GM23338 (cell line): ENCODE data around the gene DIP2C. TPM values are rescaled to one million over a fixed set of nuclear protein-coding genes. Genes with fewer than 3 reads are reported as not detected.

Experiments
- ATAC-seq: fragments of 200-7000 bp; cut with Tn5 transposase; 3 replicates; pipeline ENCODE4 v1.9.1; 2020
- DNase-seq: peaks from one replicate; pipeline ENCODE4 v3.0.0-alpha.2; 2015; ENCODE audit warnings: low spot score
- H2AFZ ChIP-seq: fragments of 200-600 bp; sonication (generic); 2 replicates; pipeline ENCODE4 v1.8.0; 2016; ENCODE audit warnings: antibody characterized with exemption, mild to moderate bottlenecking, moderate library complexity
- H3F3A ChIP-seq: fragments of 200-600 bp; sonication (generic); replicated peaks from 2 replicates; pipeline ENCODE4 v1.8.0; 2017; ENCODE audit warnings: antibody characterized with exemption, mixed run types, low read depth
- H3K27ac ChIP-seq: fragments of 200-600 bp; sonication (generic); 2 replicates; pipeline ENCODE4 v1.6.1; 2016; ENCODE audit warnings: low read depth
- H3K27me3 ChIP-seq: fragments of 200-600 bp; sonication (generic); 2 replicates; pipeline ENCODE4 v1.8.0; 2016; ENCODE audit warnings: mild to moderate bottlenecking, mixed run types, moderate library complexity; ENCODE audit not compliant: insufficient read depth
- H3K36me3 ChIP-seq: fragments of 200-600 bp; sonication (generic); 2 replicates; pipeline ENCODE4 v1.8.0; 2016; ENCODE audit warnings: mild to moderate bottlenecking; ENCODE audit not compliant: insufficient read depth
- H3K4me1 ChIP-seq: fragments of 200-600 bp; sonication (generic); 2 replicates; pipeline ENCODE4 v1.8.0; 2016; ENCODE audit warnings: mild to moderate bottlenecking, moderate library complexity; ENCODE audit not compliant: insufficient read depth
- H3K4me2 ChIP-seq: fragments of 200-600 bp; sonication (generic); 2 replicates; pipeline ENCODE4 v1.7.1; 2017; ENCODE audit warnings: mixed run types
- H3K4me3 ChIP-seq: fragments of 200-600 bp; sonication (generic); 2 replicates; pipeline ENCODE4 v1.6.1; 2016; ENCODE audit warnings: mixed run types
- H3K79me2 ChIP-seq: fragments of 200-600 bp; sonication (generic); replicated peaks from 2 replicates; pipeline ENCODE4 v1.8.0; 2017; ENCODE audit warnings: mild to moderate bottlenecking; ENCODE audit not compliant: insufficient read depth
- H3K9me2 ChIP-seq: fragments of 200-600 bp; sonication (generic); 2 replicates; pipeline ENCODE4 v1.8.0; 2017; ENCODE audit not compliant: insufficient read depth
- H4K20me1 ChIP-seq: fragments of 200-600 bp; sonication (generic); replicated peaks from 2 replicates; pipeline ENCODE4 v1.8.0; 2017; ENCODE audit warnings: mild to moderate bottlenecking; ENCODE audit not compliant: insufficient read depth
- H3K27ac Mint-ChIP-seq: 2 replicates; pipeline ENCODE4 v1.8.0; 2020; ENCODE audit warnings: inconsistent platforms, mild to moderate bottlenecking, moderate library complexity, mixed read lengths
- H3K27me3 Mint-ChIP-seq: 3 replicates; pipeline ENCODE4 v1.8.0; 2022; ENCODE audit warnings: low read depth, mild to moderate bottlenecking, moderate library complexity, mixed read lengths, inconsistent platforms; ENCODE audit not compliant: insufficient read depth, poor library complexity
- H3K36me3 Mint-ChIP-seq: 3 replicates; pipeline ENCODE4 v1.8.0; 2021; ENCODE audit warnings: low read depth, mild to moderate bottlenecking, inconsistent platforms, moderate library complexity, mixed read lengths
- H3K4me1 Mint-ChIP-seq: 3 replicates; pipeline ENCODE4 v1.8.0; 2020; ENCODE audit warnings: mild to moderate bottlenecking, inconsistent platforms, mixed read lengths
- H3K4me3 Mint-ChIP-seq: 3 replicates; pipeline ENCODE4 v1.8.0; 2021; ENCODE audit warnings: moderate library complexity, mild to moderate bottlenecking, inconsistent platforms, mixed read lengths
- H3K9me3 Mint-ChIP-seq: 3 replicates; pipeline ENCODE4 v1.8.0; 2020; ENCODE audit warnings: moderate library complexity, mild to moderate bottlenecking, inconsistent platforms, mixed read lengths
- CTCF ChIP-seq, 2 experiments: fragments of 200-600 bp in 1 of 2; sonication (generic) in 1 of 2; conservative IDR thresholded peaks; 2 replicates each; pipeline versions ENCODE4 v1.5.1 to v1.6.1; 2016 to 2017; ENCODE audit warnings: antibody characterized with exemption in 2 of 2, low read depth in 2 of 2, mild to moderate bottlenecking in 2 of 2, moderate library complexity in 1 of 2
- EZH2 ChIP-seq: fragments of 200-600 bp; sonication (generic); IDR thresholded peaks from one replicate; pipeline ENCODE4 v1.8.0; 2017; ENCODE audit warnings: antibody characterized with exemption, mild to moderate bottlenecking, low read depth; ENCODE audit not compliant: unreplicated experiment
- EZH2phosphoT487 ChIP-seq: fragments of 200-600 bp; sonication (generic); IDR thresholded peaks from one replicate; pipeline ENCODE4 v1.8.1; 2018; ENCODE audit warnings: antibody characterized with exemption; ENCODE audit not compliant: unreplicated experiment
- REST ChIP-seq: IDR thresholded peaks from one replicate; pipeline ENCODE4 v1.6.1; 2018; ENCODE audit warnings: antibody characterized with exemption; ENCODE audit not compliant: unreplicated experiment
- STAT1 ChIP-seq: IDR thresholded peaks from one replicate; pipeline ENCODE4 v1.6.1; 2016; ENCODE audit warnings: antibody characterized with exemption; ENCODE audit not compliant: unreplicated experiment
- ZNF462 ChIP-seq: fragments of 250-450 bp; sonication (Bioruptor Pico); IDR thresholded peaks from 2 replicates; pipeline ENCODE4 v1.5.0; 2020; ENCODE audit warnings: mild to moderate bottlenecking, moderate library complexity
- polyA plus RNA-seq: library from polyadenylated mRNA; unstranded; fragments of >200 nt; fragmentation: Nextera tagmentation; extraction: Ambion mirVana; gene quantifications from 2 replicates; pipeline ENCODE4 v1.2.1, GENCODE V29; 2016
- total RNA-seq: library from RNA; depleted of rRNA; stranded (reverse); fragments of >200 nt; shearing (Covaris generic); gene quantifications from 2 replicates; pipeline ENCODE4 v1.2.3, GENCODE V29; 2014

DIP2C gene
- total and polyA plus RNA-seq, 2 experiments from 2014 or later, result 5.1 to 7.7 TPM

GRCh38 chr10:733086-733485 lies 43.6 kb upstream of the DIP2C start (continued):
- TF ChIP-seq ZNF462 (CRISPR knock-in tag) (no peak), STAT1 (no peak), EZH2 (no peak), EZH2phosphoT487 (no peak), CTCF (conservative IDR thresholded peaks at IDR 0.05; ENCODE audit: low read depth in 2 of 2) (no peak)

- Histone ChIP-seq H3K36me3 (no peaks in the 10 kb centered on the region), H3K27ac (no peak overlapping the region), H4K20me1 (no peaks in the 10 kb centered on the region), H3K4me2 (no peak overlapping the region), H3F3A (no peaks in the 10 kb centered on the region), H3K27me3 (no peaks in the 10 kb centered on the region), H3K4me1 (no peaks in the 10 kb centered on the region), H3K4me3 (no peak overlapping the region), H2AFZ (no peak overlapping the region), H3K9me2 (no peaks in the 10 kb centered on the region), H3K79me2 (no peaks in the 10 kb centered on the region)
- H3K4me3 Mint-ChIP-seq, result no peak overlapping the region
- no peaks in the 10 kb centered on the region for H3K36me3 Mint-ChIP-seq
- H3K27ac Mint-ChIP-seq, result no peak overlapping the region
- H3K9me3 Mint-ChIP-seq, result peaks cover 10% of the 10 kb centered on the region
- no peak for ATAC-seq
- no peak for DNase-seq
- peaks cover 10% of the 10 kb centered on the region for H3K27me3 Mint-ChIP-seq
- TF ChIP-seq CTCF (conservative IDR thresholded peaks at IDR 0.05; ENCODE audit: low read depth in 2 of 2) (no peak), REST (no peak), STAT1 (no peak)
- peaks cover 3% of the 10 kb centered on the region; the same call in 2 of the 3 replicates for H3K4me1 Mint-ChIP-seq
These were observed 39.7 kb upstream of the DIP2C start for GRCh38 chr10:729213-729612.
